Astrocyte of the spinal cord (primary cell): Measurements from ENCODE around the gene HINFP.

ENCODE experiments used
- DNase-seq: peaks from one replicate; pipeline ENCODE4 v3.0.0; 2011; ENCODE audit warnings: low read depth, low spot score
- H3K4me3 ChIP-seq: 2 replicates; pipeline ENCODE4 v1.5.1; 2011; ENCODE audit warnings: low read depth, mild to moderate bottlenecking, low read length, moderate library complexity
- in situ Hi-C: cut with HindIII; loops from 2 replicates; pipeline ENCODE4 v1.10.0; 2017; ENCODE audit warnings: low sequenced_read_pairs
- TF ChIP-seq, protein P1 (sequence below): IDR thresholded peaks from 2 replicates; pipeline ENCODE4 v1.5.1; 2012; ENCODE audit warnings: low read depth, mild to moderate bottlenecking, low read length, inconsistent platforms

Gene HINFP

DNA sequence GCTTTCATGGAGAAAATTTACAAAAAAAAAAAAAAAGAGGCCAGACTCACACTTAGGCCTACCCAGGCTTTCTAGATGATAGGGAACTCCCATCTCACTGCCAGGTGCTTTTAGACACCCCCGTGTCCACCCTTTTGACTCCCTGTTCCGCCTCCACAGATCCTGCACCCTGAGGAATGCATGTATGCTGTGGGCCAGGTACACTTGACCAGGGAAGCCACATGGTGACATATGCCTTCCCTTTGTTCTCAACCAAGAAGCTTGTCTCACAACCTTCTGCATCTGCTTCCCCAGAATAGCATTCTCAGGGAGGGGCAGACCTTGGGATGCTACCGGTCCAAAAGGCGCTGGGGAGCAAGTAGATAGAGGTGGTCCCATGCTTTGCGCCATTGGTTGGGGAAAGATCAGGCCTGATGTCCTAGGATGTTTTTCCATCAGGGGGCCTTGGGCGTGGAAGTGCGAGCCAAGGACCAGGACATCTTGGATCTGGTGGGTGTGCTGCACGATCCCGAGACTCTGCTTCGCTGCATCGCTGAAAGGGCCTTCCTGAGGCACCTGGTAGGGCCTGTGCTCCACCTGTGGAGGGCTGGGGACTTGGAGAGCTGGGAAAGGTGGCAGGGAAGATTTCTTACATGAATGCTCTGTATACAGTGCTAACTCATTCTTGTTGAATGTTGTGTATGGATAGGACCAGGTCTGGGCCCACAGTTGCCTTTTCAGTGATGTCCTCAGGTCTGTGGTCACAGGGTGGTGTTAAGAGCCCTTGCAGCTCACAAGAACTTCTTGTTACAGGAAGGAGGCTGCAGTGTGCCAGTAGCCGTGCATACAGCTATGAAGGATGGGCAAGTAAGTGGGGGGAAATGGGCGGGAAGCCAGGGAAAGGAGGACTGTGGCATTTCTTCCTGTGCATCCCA lies 29.2 kb upstream of the HINFP start:
- DNase-seq = no peak
- TF ChIP-seq, protein P1, sequence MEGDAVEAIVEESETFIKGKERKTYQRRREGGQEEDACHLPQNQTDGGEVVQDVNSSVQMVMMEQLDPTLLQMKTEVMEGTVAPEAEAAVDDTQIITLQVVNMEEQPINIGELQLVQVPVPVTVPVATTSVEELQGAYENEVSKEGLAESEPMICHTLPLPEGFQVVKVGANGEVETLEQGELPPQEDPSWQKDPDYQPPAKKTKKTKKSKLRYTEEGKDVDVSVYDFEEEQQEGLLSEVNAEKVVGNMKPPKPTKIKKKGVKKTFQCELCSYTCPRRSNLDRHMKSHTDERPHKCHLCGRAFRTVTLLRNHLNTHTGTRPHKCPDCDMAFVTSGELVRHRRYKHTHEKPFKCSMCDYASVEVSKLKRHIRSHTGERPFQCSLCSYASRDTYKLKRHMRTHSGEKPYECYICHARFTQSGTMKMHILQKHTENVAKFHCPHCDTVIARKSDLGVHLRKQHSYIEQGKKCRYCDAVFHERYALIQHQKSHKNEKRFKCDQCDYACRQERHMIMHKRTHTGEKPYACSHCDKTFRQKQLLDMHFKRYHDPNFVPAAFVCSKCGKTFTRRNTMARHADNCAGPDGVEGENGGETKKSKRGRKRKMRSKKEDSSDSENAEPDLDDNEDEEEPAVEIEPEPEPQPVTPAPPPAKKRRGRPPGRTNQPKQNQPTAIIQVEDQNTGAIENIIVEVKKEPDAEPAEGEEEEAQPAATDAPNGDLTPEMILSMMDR = no peak
- in situ Hi-C loops = no loop called here
- peak overlapping the region; percentile 62 for H3K4me3 ChIP-seq

DNA sequence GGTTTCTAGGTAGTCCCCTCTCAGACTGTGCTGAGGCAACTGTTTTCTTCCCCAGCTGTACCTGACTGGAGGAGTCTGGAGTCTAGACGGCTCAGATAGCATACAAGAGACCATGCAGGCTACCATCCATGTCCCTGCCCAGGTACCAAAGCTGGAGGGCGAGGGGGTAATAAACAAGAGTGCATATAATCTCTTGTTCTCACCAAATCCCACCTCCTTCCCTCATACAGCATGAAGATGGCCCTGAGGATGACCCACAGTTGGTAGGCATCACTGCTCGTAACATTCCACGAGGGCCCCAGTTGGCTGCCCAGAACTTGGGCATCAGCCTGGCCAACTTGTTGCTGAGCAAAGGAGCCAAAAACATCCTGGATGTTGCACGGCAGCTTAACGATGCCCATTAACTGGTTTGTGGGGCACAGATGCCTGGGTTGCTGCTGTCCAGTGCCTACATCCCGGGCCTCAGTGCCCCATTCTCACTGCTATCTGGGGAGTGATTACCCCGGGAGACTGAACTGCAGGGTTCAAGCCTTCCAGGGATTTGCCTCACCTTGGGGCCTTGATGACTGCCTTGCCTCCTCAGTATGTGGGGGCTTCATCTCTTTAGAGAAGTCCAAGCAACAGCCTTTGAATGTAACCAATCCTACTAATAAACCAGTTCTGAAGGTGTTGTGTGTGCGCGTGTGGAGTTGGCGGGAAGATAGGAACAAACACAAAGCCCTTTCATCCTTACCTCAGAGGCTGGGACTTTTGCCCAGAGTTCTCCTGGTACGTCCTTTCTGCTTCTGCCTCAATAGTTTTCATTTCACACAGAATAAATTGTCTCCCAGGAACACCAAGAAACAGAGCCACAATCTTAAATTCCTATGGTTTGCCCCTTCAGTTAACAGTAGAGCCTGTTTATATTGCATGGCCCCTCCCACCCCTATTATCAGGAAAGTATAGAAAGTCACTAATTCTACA lies 28.2 kb upstream of the HINFP start:
- DNase-seq = peak; percentile 56
- in situ Hi-C loops = no loop called here
- TF ChIP-seq, protein P1 = no peak
- peak overlapping the region; percentile 62 for H3K4me3 ChIP-seq

DNA sequence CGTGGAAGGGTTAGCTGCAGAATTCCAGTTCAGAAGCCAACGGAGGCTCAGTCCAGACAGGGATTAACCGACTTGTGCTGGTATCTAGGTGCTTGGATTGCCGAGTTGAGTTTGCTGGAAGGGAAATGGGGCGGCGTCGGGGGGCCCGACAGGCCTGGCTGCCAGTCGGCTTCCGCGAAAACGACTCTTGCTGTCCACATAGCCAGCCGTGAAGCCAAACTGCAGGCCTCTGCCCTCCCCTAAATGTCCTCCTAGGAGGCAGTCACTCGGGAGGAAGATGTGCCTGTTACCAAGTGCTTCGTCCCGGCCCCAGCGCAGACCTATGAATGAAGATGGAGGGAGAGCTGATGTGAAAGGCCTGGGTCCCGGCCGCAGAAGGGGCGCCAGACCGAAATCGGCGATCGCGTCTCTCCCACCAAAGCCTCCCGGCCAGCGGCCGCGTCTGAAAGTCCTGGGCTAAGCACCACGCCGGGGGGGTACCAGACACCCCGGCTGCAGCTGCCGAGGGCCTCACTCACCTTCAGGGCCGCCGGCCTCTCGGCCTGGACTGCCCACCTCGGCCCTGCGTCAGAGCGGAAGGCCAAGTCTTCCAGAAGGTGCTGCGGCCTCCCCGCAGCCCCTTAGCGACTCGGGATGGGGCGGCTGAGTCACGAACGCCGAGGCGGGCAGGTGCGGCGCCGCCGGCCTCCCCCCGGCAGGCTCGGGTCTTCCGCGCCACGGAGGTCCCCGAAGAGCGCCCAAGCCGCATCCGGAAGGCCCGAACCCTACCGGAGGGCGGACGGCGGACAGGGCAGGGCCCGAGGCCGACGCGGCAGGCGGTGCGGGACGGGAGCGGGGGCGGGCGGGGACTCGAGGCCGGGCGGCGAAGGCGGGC lies 27.2 kb upstream of the HINFP start:
- peak; percentile 39 for DNase-seq
- TF ChIP-seq, protein P1 = no peak
- peak overlapping the region; percentile 62 for H3K4me3 ChIP-seq

DNA sequence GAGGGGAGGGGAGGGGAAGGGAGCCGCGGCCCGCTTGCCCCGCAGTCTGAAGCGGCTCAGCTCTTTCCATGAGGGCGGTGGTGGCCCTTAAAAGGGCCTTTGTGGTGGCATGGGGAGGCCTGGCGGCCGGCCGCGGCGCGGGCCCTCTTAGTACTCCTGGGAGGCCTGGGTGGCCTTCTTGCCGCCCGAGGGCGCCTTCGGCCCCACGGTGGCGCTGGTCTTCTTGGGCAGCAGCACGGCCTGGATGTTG lies 26.6 kb upstream of the HINFP start:
- peak; percentile 86 for DNase-seq
- TF ChIP-seq, protein P1 = peak; percentile 79
- in situ Hi-C loops = no loop called here
- H3K4me3 ChIP-seq = peak overlapping the region; percentile 62

More for the DNA sequence above, 27.2 kb upstream of the HINFP start:
- in situ Hi-C loops = no loop called here

DNA sequence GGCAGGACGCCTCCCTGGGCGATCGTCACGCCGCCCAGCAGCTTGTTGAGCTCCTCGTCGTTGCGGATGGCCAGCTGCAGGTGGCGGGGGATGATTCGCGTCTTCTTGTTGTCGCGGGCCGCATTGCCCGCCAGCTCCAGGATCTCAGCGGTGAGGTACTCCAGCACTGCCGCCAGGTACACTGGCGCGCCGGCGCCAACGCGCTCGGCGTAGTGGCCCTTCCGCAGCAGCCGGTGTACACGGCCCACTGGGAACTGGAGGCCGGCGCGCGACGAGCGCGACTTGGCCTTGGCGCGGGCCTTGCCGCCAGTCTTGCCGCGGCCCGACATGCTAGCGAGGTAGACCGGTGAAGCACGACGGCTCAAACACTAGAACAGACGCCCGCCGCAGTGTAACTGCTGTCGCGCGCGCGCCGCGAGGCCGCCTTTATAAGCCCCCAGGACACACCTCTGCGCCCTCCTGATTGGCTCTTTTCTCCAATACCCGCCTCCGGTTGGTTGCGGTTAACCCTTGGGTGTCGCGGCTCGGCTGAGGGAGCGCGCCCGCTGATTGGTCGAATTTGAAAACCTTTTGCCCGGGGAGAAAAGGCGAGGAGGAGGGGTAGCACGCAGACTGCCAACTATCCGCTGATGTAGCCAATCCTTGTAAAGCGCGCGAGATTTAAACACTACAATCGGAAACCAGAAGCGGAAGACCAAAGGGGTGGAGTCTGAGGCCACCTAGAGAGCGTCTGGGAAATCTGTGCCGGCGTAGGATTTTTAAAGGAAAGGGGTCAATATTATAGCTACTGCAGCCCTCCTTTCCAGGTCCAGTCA lies 26.1 kb upstream of the HINFP start:
- in situ Hi-C loops = no loop called here
- TF ChIP-seq, protein P1 = no peak
- peak; percentile 100 for DNase-seq
- peak overlapping the region; percentile 62 for H3K4me3 ChIP-seq
